Measurements from ENCODE around the gene GGA3.

The GGA3 gene

GRCh38 chr17:75244133-75244866, 17.1 kb downstream of the GGA3 start:
- DNase-seq: no peak

GRCh38 chr17:75242461-75243042, 18.9 kb downstream of the GGA3 start:
- no peak for DNase-seq

- no peak for DNase-seq
Observed at GRCh38 chr17:75241996-75242460, 19.4 kb downstream of the GGA3 start.

- no peak for DNase-seq
Observed at GRCh38 chr17:75241502-75241901, 19.9 kb downstream of the GGA3 start.

- DNase-seq: no peak
Observed at GRCh38 chr17:75241143-75241430, 20.3 kb downstream of the GGA3 start.

- no peak for DNase-seq
Observed at GRCh38 chr17:75240394-75241142, 20.8 kb downstream of the GGA3 start.

GRCh38 chr17:75239778-75240393, 21.5 kb downstream of the GGA3 start:
- DNase-seq: no peak

- DNase-seq: no peak
Observed at GRCh38 chr17:75239214-75239613, 22.2 kb downstream of the GGA3 start.

- no peak for DNase-seq
Observed at GRCh38 chr17:75238684-75239191, 22.7 kb downstream of the GGA3 start.

GRCh38 chr17:75238020-75238580, 23.3 kb downstream of the GGA3 start:
- DNase-seq: no peak

GRCh38 chr17:75237100-75238014, 24.0 kb downstream of the GGA3 start:
- no peak for DNase-seq

- no peak for DNase-seq
Observed at GRCh38 chr17:75232786-75233185, 28.6 kb downstream of the GGA3 start.

GRCh38 chr17:75231741-75232464, 29.5 kb downstream of the GGA3 start:
- DNase-seq: no peak

GRCh38 chr17:75231071-75231470, 30.3 kb downstream of the GGA3 start:
- no peak for DNase-seq

- DNase-seq: no peak
Observed at GRCh38 chr17:75228847-75229246, 32.6 kb downstream of the GGA3 start.

- DNase-seq: no peak
Observed at GRCh38 chr17:75228305-75228704, 33.1 kb downstream of the GGA3 start.

GRCh38 chr17:75227729-75228128, 33.7 kb downstream of the GGA3 start:
- no peak for DNase-seq

- DNase-seq: no peak
Observed at GRCh38 chr17:75225016-75225415, 36.4 kb downstream of the GGA3 start.

GRCh38 chr17:75219815-75220214, 41.6 kb downstream of the GGA3 start:
- no peak for DNase-seq

GRCh38 chr17:75218131-75218530, 43.3 kb downstream of the GGA3 start:
- no peak for DNase-seq

GRCh38 chr17:75209061-75209460, 52.3 kb downstream of the GGA3 start:
- DNase-seq: no peak
